GM18867 (cell line): ENCODE results near the gene ZDHHC14.

Experiments
- ATAC-seq: cut with Tn5 transposase; IDR thresholded peaks from one replicate; pipeline ENCODE4 v1.9.1; 2021; ENCODE audit warnings: mild to moderate bottlenecking, moderate library complexity; ENCODE audit not compliant: unreplicated experiment

ZDHHC14 gene

DNA sequence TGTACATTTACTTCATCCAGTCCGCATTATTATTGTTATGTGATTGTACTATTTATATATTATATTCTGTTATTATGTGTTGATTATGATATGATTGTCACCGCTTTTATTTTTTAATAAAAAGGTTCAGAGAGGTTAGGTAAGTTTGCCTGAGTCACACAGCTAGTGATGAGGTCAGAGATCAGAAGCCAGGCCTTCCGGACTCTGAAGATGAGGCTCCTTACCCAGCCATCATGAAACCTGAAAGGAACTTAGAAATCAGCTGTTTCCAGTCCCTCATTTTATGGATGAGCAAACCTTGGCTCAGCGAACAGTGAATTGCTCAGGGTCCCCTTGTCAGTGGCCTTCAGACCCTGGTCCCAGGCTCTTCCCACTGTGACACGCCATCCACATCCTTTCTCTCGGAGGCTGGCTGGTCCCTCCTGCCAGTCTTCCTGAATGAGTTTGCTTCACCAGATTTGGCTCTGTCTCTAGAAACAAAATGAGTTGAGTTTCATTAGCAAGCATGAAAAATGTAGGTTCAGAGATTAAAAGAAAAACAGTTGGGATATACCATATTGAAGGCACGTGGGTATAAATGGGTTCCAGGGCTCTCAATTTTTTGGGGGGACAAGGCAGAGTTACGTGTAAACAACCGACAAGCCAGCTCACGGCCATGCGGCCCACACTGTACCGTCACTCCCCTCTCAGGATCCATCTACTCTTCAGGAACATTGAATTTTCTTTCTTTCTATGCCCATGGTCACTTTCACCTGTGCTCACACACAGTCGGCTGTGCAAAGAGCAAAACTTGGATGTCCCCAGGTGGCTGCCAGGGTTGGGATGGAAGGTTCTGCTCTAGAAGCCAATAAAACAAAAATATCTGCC is 132.9 kb downstream of the ZDHHC14 start:
- ATAC-seq, result no peak

GRCh38 chr6:157514659-157515496 is 133.9 kb downstream of the ZDHHC14 start:
- no peak for ATAC-seq

GRCh38 chr6:157516319-157517026 is 135.5 kb downstream of the ZDHHC14 start:
- ATAC-seq, result no peak

GRCh38 chr6:157517601-157518359 is 136.8 kb downstream of the ZDHHC14 start:
- ATAC-seq, result no peak

DNA sequence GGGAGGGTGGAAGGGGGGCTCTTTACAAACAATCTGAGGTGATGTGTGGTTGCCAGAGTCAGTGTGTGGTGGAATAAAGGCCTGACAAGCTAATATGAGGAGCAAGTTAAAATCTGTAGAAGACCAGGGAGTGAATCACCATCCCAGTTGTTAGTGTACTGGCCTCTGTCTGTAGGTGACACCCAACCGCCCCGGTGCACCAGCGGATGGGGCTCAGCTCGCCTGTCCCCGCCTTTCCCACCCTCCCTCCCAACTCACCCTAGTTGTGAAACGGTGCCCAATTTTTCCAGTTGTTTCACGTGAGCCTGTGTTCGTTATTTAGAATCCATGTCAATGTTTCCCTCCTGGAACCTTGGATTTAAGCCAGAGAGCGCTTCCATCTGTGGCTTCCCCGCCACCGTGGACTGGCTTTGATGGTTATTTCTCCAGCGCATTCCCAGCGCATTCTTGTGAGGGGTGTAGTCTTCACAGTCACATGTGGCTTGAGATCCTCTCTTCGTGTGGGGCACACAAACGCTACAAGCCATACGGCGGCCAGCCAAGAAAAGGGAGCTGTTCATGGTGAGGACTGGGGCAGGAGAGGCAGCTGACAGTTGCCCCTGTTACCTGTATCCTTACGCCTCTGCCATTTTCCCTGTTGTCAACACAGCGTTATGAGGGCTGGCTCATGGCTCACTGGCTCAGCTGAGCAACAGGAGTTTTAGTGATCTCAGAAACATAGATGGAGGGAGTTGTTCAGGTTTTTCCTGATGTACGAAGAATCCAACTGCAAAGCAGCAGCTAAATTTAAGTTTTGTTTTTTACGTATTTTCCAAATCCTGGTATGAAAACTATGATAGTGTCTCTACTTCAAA is 137.6 kb downstream of the ZDHHC14 start:
- ATAC-seq, result no peak

GRCh38 chr6:157519255-157520116 is 138.5 kb downstream of the ZDHHC14 start:
- no peak for ATAC-seq

DNA sequence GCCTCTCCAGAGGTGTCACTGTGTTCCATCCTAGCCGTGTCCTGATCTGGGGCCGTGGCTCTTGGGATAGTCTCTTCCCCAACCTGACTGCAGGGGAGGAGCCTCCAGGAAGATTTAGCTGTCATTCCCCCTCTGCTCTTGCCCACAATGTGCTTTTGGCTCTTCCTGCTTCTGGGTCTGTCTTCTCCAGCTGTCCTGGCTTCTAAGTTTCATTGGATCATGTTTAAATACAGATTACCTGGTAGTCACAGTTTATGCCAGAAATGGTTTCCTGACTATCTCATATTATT is 139.1 kb downstream of the ZDHHC14 start:
- no peak for ATAC-seq

GRCh38 chr6:157520596-157521361 is 139.8 kb downstream of the ZDHHC14 start:
- no peak for ATAC-seq

GRCh38 chr6:157521362-157522335 is 140.7 kb downstream of the ZDHHC14 start:
- no peak for ATAC-seq

DNA sequence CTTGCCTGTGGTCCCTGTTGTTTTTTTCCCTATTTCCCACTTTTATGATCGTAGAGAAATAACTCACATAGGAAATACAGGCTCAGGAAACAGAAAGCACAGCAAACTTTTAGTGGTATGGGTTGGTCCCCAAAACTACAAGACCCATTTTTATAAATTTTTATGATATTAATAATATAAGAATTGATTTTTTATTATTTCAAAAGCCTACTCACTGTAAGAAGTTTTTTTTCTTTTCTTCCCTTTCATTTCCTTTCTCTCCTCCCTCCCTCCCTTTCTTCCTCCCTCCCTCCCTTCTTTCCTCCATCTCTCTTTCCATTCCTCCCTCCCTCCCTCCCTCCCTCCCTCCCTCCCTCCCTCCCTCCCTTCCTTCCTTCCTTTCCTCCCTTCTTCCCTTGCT is 141.5 kb downstream of the ZDHHC14 start:
- no peak for ATAC-seq

GRCh38 chr6:157524735-157525134 is 143.7 kb downstream of the ZDHHC14 start:
- no peak for ATAC-seq

GRCh38 chr6:157525292-157525889 is 144.4 kb downstream of the ZDHHC14 start:
- ATAC-seq, result no peak

- ATAC-seq, result no peak
Measured at GRCh38 chr6:157525918-157526425, 145.0 kb downstream of the ZDHHC14 start.

DNA sequence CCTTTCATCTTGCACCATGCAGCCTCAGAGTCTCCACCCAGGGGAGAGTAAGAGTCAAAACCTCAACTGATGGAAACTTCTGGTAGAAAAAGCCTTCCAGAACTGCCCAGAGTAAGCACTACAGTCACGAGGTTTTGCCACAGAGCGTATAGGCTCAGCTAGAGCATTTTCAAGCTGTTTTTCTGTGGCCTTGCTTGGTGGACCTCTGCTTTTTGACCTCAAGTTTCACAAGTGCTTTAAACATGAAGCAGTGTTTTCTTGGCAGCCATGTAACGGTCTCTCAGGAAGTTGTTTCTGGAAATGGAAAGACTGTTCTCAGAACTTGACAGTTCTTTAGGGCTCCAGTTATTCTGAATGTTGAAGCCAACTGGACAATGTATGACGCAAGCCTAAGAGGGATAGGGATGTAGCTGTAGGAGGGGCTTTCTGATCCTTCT is 146.5 kb downstream of the ZDHHC14 start:
- peak; percentile 89 for ATAC-seq

GRCh38 chr6:157528931-157529653 is 148.1 kb downstream of the ZDHHC14 start:
- ATAC-seq, result no peak

DNA sequence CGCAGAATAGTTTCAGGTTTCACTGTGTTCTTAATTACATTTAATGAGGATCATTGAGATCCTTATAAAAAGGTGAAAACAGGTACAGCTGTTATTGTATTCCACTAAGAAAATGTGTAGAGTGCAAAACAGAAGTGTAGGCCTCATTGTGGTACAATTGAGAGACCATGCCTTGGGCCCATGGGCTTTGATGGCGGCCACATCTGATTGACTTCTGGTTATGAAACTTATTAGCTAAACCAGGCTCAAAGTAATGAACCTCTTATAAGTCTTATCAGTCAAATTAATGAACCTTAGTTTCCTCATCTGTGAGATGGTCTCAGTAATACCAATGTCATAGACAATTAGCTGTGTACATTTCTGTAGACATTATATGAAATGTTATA is 148.7 kb downstream of the ZDHHC14 start:
- no peak for ATAC-seq
